Liver (tissue), 9 donors: ENCODE data around the gene FRMD4B. TPM values are rescaled to one million over a fixed set of nuclear protein-coding genes. Genes with fewer than 3 reads are reported as not detected.

Experiments
- DNase-seq: peaks from one replicate; pipeline ENCODE4 v3.0.0-alpha.2; 2017; ENCODE audit warnings: low spot score
- H3K27ac ChIP-seq, 2 donors: one replicate each; pipeline ENCODE4 v1.7.0; 2013; ENCODE audit warnings: inconsistent platforms in 2 of 2, low read length in 2 of 2, control low read depth in 1 of 2, low read depth in 1 of 2, mild to moderate bottlenecking in 1 of 2
- H3K27me3 ChIP-seq, 4 donors: one replicate each; pipeline versions ENCODE4 v1.6.1 to v1.7.0; 2013; ENCODE audit warnings: low read length in 3 of 4, inconsistent platforms in 1 of 4, mild to moderate bottlenecking in 1 of 4, moderate library complexity in 1 of 4; ENCODE audit not compliant: control insufficient read depth in 4 of 4, insufficient read depth in 4 of 4
- H3K36me3 ChIP-seq, 4 donors: one replicate each; pipeline versions ENCODE4 v1.6.1 to v1.7.0; 2013; ENCODE audit warnings: low read length in 3 of 4, mild to moderate bottlenecking in 3 of 4, low read depth in 1 of 4, moderate library complexity in 1 of 4; ENCODE audit not compliant: control insufficient read depth in 4 of 4, insufficient read depth in 3 of 4
- H3K4me1 ChIP-seq, 4 donors: one replicate each; pipeline versions ENCODE4 v1.6.1 to v1.7.0; 2013; ENCODE audit warnings: low read length in 3 of 4, mild to moderate bottlenecking in 3 of 4, moderate library complexity in 1 of 4; ENCODE audit not compliant: control insufficient read depth in 4 of 4, insufficient read depth in 4 of 4
- H3K4me3 ChIP-seq, 3 donors: one replicate each; pipeline versions ENCODE4 v1.6.1 to v1.7.0; 2013; ENCODE audit warnings: low read length in 3 of 3, control low read depth in 1 of 3, low read depth in 1 of 3, mild to moderate bottlenecking in 1 of 3
- H3K9ac ChIP-seq, 2 donors: one replicate each; pipeline ENCODE4 v1.7.0; 2013; ENCODE audit warnings: low read length in 2 of 2, mild to moderate bottlenecking in 2 of 2, moderate library complexity in 2 of 2, control low read depth in 1 of 2, low read depth in 1 of 2
- H3K9me3 ChIP-seq, 4 donors: one replicate each; pipeline versions ENCODE4 v1.6.1 to v1.7.0; 2013; ENCODE audit warnings: low read length in 3 of 4; ENCODE audit not compliant: control insufficient read depth in 4 of 4
- ATF3 ChIP-seq: IDR thresholded peaks from 2 replicates; pipeline ENCODE4 v1.6.1; 2016; ENCODE audit warnings: antibody characterized with exemption
- CTCF ChIP-seq: fragments of 150-350 bp; IDR thresholded peaks from 2 replicates; pipeline ENCODE4 v1.5.1; 2017; ENCODE audit warnings: improper control_type of control experiment, low read depth, low read length; ENCODE audit not compliant: missing input control
- EGR1 ChIP-seq, 2 donors: IDR thresholded peaks; 2 replicates each; pipeline ENCODE4 v1.6.1; 2016 to 2018; ENCODE audit warnings: antibody characterized with exemption in 2 of 2, low read depth in 2 of 2
- GABPA ChIP-seq, 2 donors: IDR thresholded peaks in 1 of 2; conservative IDR thresholded peaks in 1 of 2; 2 replicates each; pipeline ENCODE4 v1.6.1; 2016; ENCODE audit warnings: antibody characterized with exemption in 2 of 2, mild to moderate bottlenecking in 1 of 2, moderate library complexity in 1 of 2
- HNF4A ChIP-seq, 2 donors: conservative IDR thresholded peaks; 2 replicates each; pipeline ENCODE4 v1.6.1; 2016; ENCODE audit warnings: antibody characterized with exemption in 2 of 2, mild to moderate bottlenecking in 2 of 2
- JUND ChIP-seq, 2 donors: IDR thresholded peaks; 2 replicates each; pipeline ENCODE4 v1.6.1; 2016; ENCODE audit warnings: antibody characterized with exemption in 2 of 2
- MAX ChIP-seq: IDR thresholded peaks from 2 replicates; pipeline ENCODE4 v1.6.1; 2016; ENCODE audit warnings: antibody characterized with exemption
- NR2F2 ChIP-seq: IDR thresholded peaks from 2 replicates; pipeline ENCODE4 v1.6.1; 2016; ENCODE audit warnings: antibody characterized with exemption
- RAD21 ChIP-seq, 2 donors: IDR thresholded peaks; 2 replicates each; pipeline ENCODE4 v1.6.1; 2016; ENCODE audit warnings: antibody characterized with exemption in 2 of 2, mild to moderate bottlenecking in 2 of 2
- REST ChIP-seq: IDR thresholded peaks from 2 replicates; pipeline ENCODE4 v1.6.1; 2016; ENCODE audit warnings: antibody characterized with exemption, mild to moderate bottlenecking
- RXRA ChIP-seq, 2 donors: IDR thresholded peaks; 2 replicates each; pipeline ENCODE4 v1.6.1; 2017 to 2018; ENCODE audit warnings: antibody characterized with exemption in 2 of 2, mild to moderate bottlenecking in 1 of 2
- SP1 ChIP-seq: IDR thresholded peaks from 2 replicates; pipeline ENCODE4 v1.6.1; 2018; ENCODE audit warnings: antibody characterized with exemption, mild to moderate bottlenecking
- TAF1 ChIP-seq: conservative IDR thresholded peaks from 2 replicates; pipeline ENCODE4 v1.6.1; 2016; ENCODE audit warnings: antibody characterized with exemption, mild to moderate bottlenecking
- YY1 ChIP-seq: IDR thresholded peaks from 2 replicates; pipeline ENCODE4 v1.6.1; 2016; ENCODE audit warnings: antibody characterized with exemption, mild to moderate bottlenecking
- ZBTB33 ChIP-seq: IDR thresholded peaks from 2 replicates; pipeline ENCODE4 v1.6.1; 2016; ENCODE audit warnings: antibody characterized with exemption
- WGBS: extraction: QIAGEN DNeasy Blood & Tissue Kit; methylation state at CpG from one replicate; pipeline ENCODE4 v1.1.7; 2013; 5-methylcytosine and 5-hydroxymethylcytosine counted together
- polyA plus RNA-seq, 2 donors: library from polyadenylated mRNA; stranded (reverse) in 1 of 2; unstranded in 1 of 2; fragments of 200-250 nt in 1 of 2; fragments of >200 nt in 1 of 2; fragmentation: Nextera tagmentation in 1 of 2; extraction: Ambion mirVana in 1 of 2; gene quantifications; one replicate each; pipeline versions ENCODE4 v1.2.1 to v1.2.3, GENCODE V29; 2013 to 2015
- total RNA-seq, 2 donors: library from RNA; depleted of rRNA; stranded (reverse); fragments of >200 nt; gene quantifications; one replicate each; pipeline ENCODE4 v1.2.3, GENCODE V29; 2014
- donor health status: healthy.
- donor health status: healthy.
- donor health status: healthy.
- donor health status: healthy.
- donor health status: healthy.

FRMD4B gene
- total and polyA plus RNA-seq, 4 donors: 7.3 to 22.6 (median 15.0) TPM

GRCh38 chr3:69180869-69181591, 204.9 kb downstream of the FRMD4B start (continued):
- TF ChIP-seq JUND (IDR thresholded peaks at IDR 0.05) (no peak), EGR1 (IDR thresholded peaks at IDR 0.05; ENCODE audit: low read depth in 2 of 2) (no peak), MAX (no peak)

GRCh38 chr3:69179740-69180372, 206.0 kb downstream of the FRMD4B start:
- H3K9ac ChIP-seq: peak overlapping the region; percentile 9 to 12
- no peak for TF ChIP-seq CTCF
- peak; percentile 1 for TF ChIP-seq YY1
- peaks cover 5 to 48% (median 30%) of the 10 kb centered on the region in 4 donors for H3K36me3 ChIP-seq
- no peak overlapping the region for H3K4me3 ChIP-seq
- H3K27me3 ChIP-seq: no peaks in the 10 kb centered on the region
- H3K4me1 ChIP-seq: peaks cover 8 to 48% (median 22%) of the 10 kb centered on the region in 4 donors
- no peak for DNase-seq
- no peaks in the 10 kb centered on the region for H3K9me3 ChIP-seq
- peak overlapping the region; percentile 80 to 88 for H3K27ac ChIP-seq
- 54% methylated on average over 4 of the region's 4 CpGs for WGBS

GRCh38 chr3:69178838-69179739, 206.8 kb downstream of the FRMD4B start:
- DNase-seq: no peak
- 34% methylated on average over 5 of the region's 5 CpGs for WGBS
- TF ChIP-seq EGR1 (IDR thresholded peaks at IDR 0.05; ENCODE audit: low read depth in 2 of 2): no peak
- peak; percentile 72 to 85 for TF ChIP-seq RXRA (IDR thresholded peaks at IDR 0.05)
- TF ChIP-seq CTCF: no peak
- peak in 1 of 2 donors; percentile 36 for TF ChIP-seq RAD21 (IDR thresholded peaks at IDR 0.05)
- peak; percentile 97 to 98 for TF ChIP-seq HNF4A (conservative IDR thresholded peaks at IDR 0.05)
- no peak for TF ChIP-seq TAF1
- TF ChIP-seq MAX: peak; percentile 85
- peak; percentile 51 for TF ChIP-seq ZBTB33
- peak; percentile 66 for TF ChIP-seq REST
- no peak for TF ChIP-seq ATF3
- TF ChIP-seq GABPA (IDR thresholded peaks at IDR 0.05 in 1 of 2, conservative IDR thresholded peaks at IDR 0.05 in 1 of 2): peak in 1 of 2 donors; percentile 22
- peak; percentile 86 for TF ChIP-seq SP1
- TF ChIP-seq NR2F2: no peak

More at GRCh38 chr3:69178838-69179739, 206.8 kb downstream of the FRMD4B start:
- H3K9ac ChIP-seq: peak overlapping the region; percentile 12 to 21
- H3K27ac ChIP-seq: peak overlapping the region; percentile 80 to 88
- peaks cover 5 to 42% (median 25%) of the 10 kb centered on the region in 4 donors for H3K36me3 ChIP-seq
- peaks cover 8 to 48% (median 23%) of the 10 kb centered on the region in 4 donors for H3K4me1 ChIP-seq
- no peaks in the 10 kb centered on the region for H3K27me3 ChIP-seq
- H3K9me3 ChIP-seq: no peaks in the 10 kb centered on the region
- peak overlapping the region in 1 of 3 donors; percentile 9 for H3K4me3 ChIP-seq
